ENCODE data around the gene LIPC. TPM values are rescaled to one million over a fixed set of nuclear protein-coding genes. Genes with fewer than 3 reads are reported as not detected.

Gene LIPC
- total and polyA plus RNA-seq, 4 donors, result 0.17 to 0.99 (median 0.62) TPM

- 95% methylated on average over 3 of the region's 4 CpGs for WGBS (ENCODE audit: insufficient coverage)
- DNase-seq (ENCODE audit: low read depth in 4 of 6, low spot score in 6 of 6), result no peak
- H3K4me1 ChIP-seq (ENCODE audit: control insufficient read depth, insufficient read depth, low read length), result no peaks in the 10 kb centered on the region
- H3K9me3 ChIP-seq (ENCODE audit: control insufficient read depth, insufficient read depth, low read length), result no peaks in the 10 kb centered on the region
- no peaks in the 10 kb centered on the region for H3K36me3 ChIP-seq (ENCODE audit: control insufficient read depth, insufficient read depth, low read length)
- H3K4me3 ChIP-seq (ENCODE audit: low read depth, low read length), result no peak overlapping the region
- H3K27me3 ChIP-seq (ENCODE audit: control insufficient read depth, insufficient read depth, low read length), result no peaks in the 10 kb centered on the region
- no peak overlapping the region for H3K27ac ChIP-seq (ENCODE audit: low read depth, low read length)
Measured at GRCh38 chr15:58506064-58506490, 74.3 kb downstream of the LIPC start.

- 89% methylated on average over 3 of the region's 9 CpGs for WGBS (ENCODE audit: insufficient coverage)
Measured at GRCh38 chr15:58506783-58507668, 75.2 kb downstream of the LIPC start.

GRCh38 chr15:58509556-58509955 is 77.8 kb downstream of the LIPC start:
- DNase-seq (ENCODE audit: low read depth in 4 of 6, low spot score in 6 of 6), result no peak
- no CpG with 5 or more reads among the region's 1 CpG for WGBS (ENCODE audit: insufficient coverage)
- H3K9me3 ChIP-seq (ENCODE audit: control insufficient read depth, insufficient read depth, low read length), result no peaks in the 10 kb centered on the region

More at GRCh38 chr15:58506783-58507668, 75.2 kb downstream of the LIPC start:
- Histone ChIP-seq H3K36me3 (ENCODE audit: control insufficient read depth, insufficient read depth, low read length) (no peaks in the 10 kb centered on the region), H3K27ac (ENCODE audit: low read depth, low read length) (no peak overlapping the region), H3K27me3 (ENCODE audit: control insufficient read depth, insufficient read depth, low read length) (no peaks in the 10 kb centered on the region), H3K4me3 (ENCODE audit: low read depth, low read length) (no peak overlapping the region), H3K9me3 (ENCODE audit: control insufficient read depth, insufficient read depth, low read length) (no peaks in the 10 kb centered on the region), H3K4me1 (ENCODE audit: control insufficient read depth, insufficient read depth, low read length) (no peaks in the 10 kb centered on the region)
- no peak for DNase-seq (ENCODE audit: low read depth in 4 of 6, low spot score in 6 of 6)

GRCh38 chr15:58510715-58511598 is 79.2 kb downstream of the LIPC start:
- H3K9me3 ChIP-seq (ENCODE audit: control insufficient read depth, insufficient read depth, low read length), result peaks cover 1% of the 10 kb centered on the region
- 43% methylated on average over 1 of the region's 10 CpGs for WGBS (ENCODE audit: insufficient coverage)
- H3K27me3 ChIP-seq (ENCODE audit: control insufficient read depth, insufficient read depth, low read length), result no peaks in the 10 kb centered on the region
- no peak for DNase-seq (ENCODE audit: low read depth in 4 of 6, low spot score in 6 of 6)
- H3K4me1 ChIP-seq (ENCODE audit: control insufficient read depth, insufficient read depth, low read length), result no peaks in the 10 kb centered on the region
- H3K36me3 ChIP-seq (ENCODE audit: control insufficient read depth, insufficient read depth, low read length), result no peaks in the 10 kb centered on the region
- H3K4me3 ChIP-seq (ENCODE audit: low read depth, low read length), result no peak overlapping the region
- H3K27ac ChIP-seq (ENCODE audit: low read depth, low read length), result no peak overlapping the region

More at GRCh38 chr15:58509556-58509955, 77.8 kb downstream of the LIPC start:
- Histone ChIP-seq H3K27ac (ENCODE audit: low read depth, low read length) (no peak overlapping the region), H3K4me3 (ENCODE audit: low read depth, low read length) (no peak overlapping the region), H3K4me1 (ENCODE audit: control insufficient read depth, insufficient read depth, low read length) (no peaks in the 10 kb centered on the region), H3K36me3 (ENCODE audit: control insufficient read depth, insufficient read depth, low read length) (no peaks in the 10 kb centered on the region), H3K27me3 (ENCODE audit: control insufficient read depth, insufficient read depth, low read length) (no peaks in the 10 kb centered on the region)

GRCh38 chr15:58511599-58511987 is 79.8 kb downstream of the LIPC start:
- H3K9me3 ChIP-seq (ENCODE audit: control insufficient read depth, insufficient read depth, low read length), result peaks cover 1% of the 10 kb centered on the region
- no peak overlapping the region for H3K4me3 ChIP-seq (ENCODE audit: low read depth, low read length)
- no peaks in the 10 kb centered on the region for H3K27me3 ChIP-seq (ENCODE audit: control insufficient read depth, insufficient read depth, low read length)
- no peaks in the 10 kb centered on the region for H3K36me3 ChIP-seq (ENCODE audit: control insufficient read depth, insufficient read depth, low read length)
- no CpG with 5 or more reads among the region's 3 CpGs for WGBS (ENCODE audit: insufficient coverage)
- no peak for DNase-seq (ENCODE audit: low read depth in 4 of 6, low spot score in 6 of 6)
- H3K4me1 ChIP-seq (ENCODE audit: control insufficient read depth, insufficient read depth, low read length), result no peaks in the 10 kb centered on the region
- no peak overlapping the region for H3K27ac ChIP-seq (ENCODE audit: low read depth, low read length)

GRCh38 chr15:58512522-58512921 is 80.7 kb downstream of the LIPC start:
- DNase-seq (ENCODE audit: low read depth in 4 of 6, low spot score in 6 of 6), result no peak
- peaks cover 1% of the 10 kb centered on the region for H3K9me3 ChIP-seq (ENCODE audit: control insufficient read depth, insufficient read depth, low read length)
- H3K36me3 ChIP-seq (ENCODE audit: control insufficient read depth, insufficient read depth, low read length), result no peaks in the 10 kb centered on the region
- no peak overlapping the region for H3K4me3 ChIP-seq (ENCODE audit: low read depth, low read length)
- no peaks in the 10 kb centered on the region for H3K4me1 ChIP-seq (ENCODE audit: control insufficient read depth, insufficient read depth, low read length)
- no peaks in the 10 kb centered on the region for H3K27me3 ChIP-seq (ENCODE audit: control insufficient read depth, insufficient read depth, low read length)
- no peak overlapping the region for H3K27ac ChIP-seq (ENCODE audit: low read depth, low read length)
- 81% methylated on average over 6 of the region's 10 CpGs for WGBS (ENCODE audit: insufficient coverage)

GRCh38 chr15:58513008-58513407 is 81.2 kb downstream of the LIPC start:
- no peak overlapping the region for H3K4me3 ChIP-seq (ENCODE audit: low read depth, low read length)
- H3K27ac ChIP-seq (ENCODE audit: low read depth, low read length), result no peak overlapping the region
- H3K9me3 ChIP-seq (ENCODE audit: control insufficient read depth, insufficient read depth, low read length), result peaks cover 1% of the 10 kb centered on the region
- no peak for DNase-seq (ENCODE audit: low read depth in 4 of 6, low spot score in 6 of 6)
- H3K27me3 ChIP-seq (ENCODE audit: control insufficient read depth, insufficient read depth, low read length), result no peaks in the 10 kb centered on the region
- no peaks in the 10 kb centered on the region for H3K36me3 ChIP-seq (ENCODE audit: control insufficient read depth, insufficient read depth, low read length)
- no peaks in the 10 kb centered on the region for H3K4me1 ChIP-seq (ENCODE audit: control insufficient read depth, insufficient read depth, low read length)
- WGBS (ENCODE audit: insufficient coverage), result 92% methylated on average over 4 of the region's 4 CpGs

- 92% methylated on average over 2 of the region's 10 CpGs for WGBS (ENCODE audit: insufficient coverage)
- DNase-seq (ENCODE audit: low read depth in 4 of 6, low spot score in 6 of 6), result peak in 2 of 6 donors; percentile 44 to 62
- Histone ChIP-seq H3K4me1 (ENCODE audit: control insufficient read depth, insufficient read depth, low read length) (no peaks in the 10 kb centered on the region), H3K4me3 (ENCODE audit: low read depth, low read length) (no peak overlapping the region), H3K36me3 (ENCODE audit: control insufficient read depth, insufficient read depth, low read length) (no peaks in the 10 kb centered on the region), H3K27ac (ENCODE audit: low read depth, low read length) (no peak overlapping the region), H3K27me3 (ENCODE audit: control insufficient read depth, insufficient read depth, low read length) (no peaks in the 10 kb centered on the region), H3K9me3 (ENCODE audit: control insufficient read depth, insufficient read depth, low read length) (peaks cover 1% of the 10 kb centered on the region)
Measured at GRCh38 chr15:58513726-58514336, 82.0 kb downstream of the LIPC start.

- H3K9me3 ChIP-seq (ENCODE audit: control insufficient read depth, insufficient read depth, low read length), result peaks cover 1% of the 10 kb centered on the region
- H3K36me3 ChIP-seq (ENCODE audit: control insufficient read depth, insufficient read depth, low read length), result no peaks in the 10 kb centered on the region
- H3K27ac ChIP-seq (ENCODE audit: low read depth, low read length), result no peak overlapping the region
- peaks cover 4% of the 10 kb centered on the region for H3K4me1 ChIP-seq (ENCODE audit: control insufficient read depth, insufficient read depth, low read length)
- no peaks in the 10 kb centered on the region for H3K27me3 ChIP-seq (ENCODE audit: control insufficient read depth, insufficient read depth, low read length)
- 93% methylated on average over 6 of the region's 8 CpGs for WGBS (ENCODE audit: insufficient coverage)
- DNase-seq (ENCODE audit: low read depth in 4 of 6, low spot score in 6 of 6), result no peak
- H3K4me3 ChIP-seq (ENCODE audit: low read depth, low read length), result no peak overlapping the region
Measured at GRCh38 chr15:58515807-58516206, 84.0 kb downstream of the LIPC start.

Data from spinal cord (tissue), 10 donors.